Caco-2 (cell line): Measurements from ENCODE around the gene TMEM200A. TPM values are rescaled to one million over a fixed set of nuclear protein-coding genes. Genes with fewer than 3 reads are reported as not detected.

Experiments used
- BruUV-seq: library from RNA; stranded (reverse); fragments of 400-500 nt; replicated peaks from 2 replicates; lab custom pipeline; 2021; lab: Mats Ljungman, UMichigan
- CTCF ChIA-PET: fragments of 300-600 bp; sonication (Branson Sonifier 250); formaldehyde crosslinking; loops from one replicate; lab custom pipeline; 2022; ENCODE audit warnings: antibody characterized with exemption; lab: Charles Lee
- POLR2A ChIA-PET: fragments of 300-600 bp; sonication (Branson Sonifier 250); formaldehyde crosslinking; loops from one replicate; lab custom pipeline; 2022; ENCODE audit warnings: antibody characterized with exemption; lab: Charles Lee
- DNase-seq, 2 experiments: peaks; one replicate each; pipeline versions ENCODE4 v3.0.0 to v3.0.0-alpha.2; 2020 to 2022
- H3K27me3 ChIP-seq: replicated peaks from 2 replicates; pipeline ENCODE4 v1.6.0; 2011; ENCODE audit warnings: low read length; ENCODE audit not compliant: control insufficient read depth, insufficient read depth
- H3K36me3 ChIP-seq: 2 replicates; pipeline ENCODE4 v1.5.1; 2011; ENCODE audit warnings: low read length; ENCODE audit not compliant: control insufficient read depth, insufficient read depth
- H3K4me1 ChIP-seq: fragments of 250-450 bp; sonication (Bioruptor Pico); 2 replicates; pipeline ENCODE4 v1.5.1; 2020; ENCODE audit warnings: mild to moderate bottlenecking
- H3K4me3 ChIP-seq: 2 replicates; pipeline ENCODE4 v1.5.1; 2011; ENCODE audit warnings: low read depth, mild to moderate bottlenecking, control low read depth, low read length
- H3K9me3 ChIP-seq: fragments of 250-450 bp; sonication (Bioruptor Pico); 2 replicates; pipeline ENCODE4 v1.5.1; 2020; ENCODE audit warnings: mild to moderate bottlenecking, moderate library complexity
- H3K27ac Mint-ChIP-seq: one replicate; pipeline ENCODE4 v1.8.0; 2022; ENCODE audit warnings: mixed read lengths; ENCODE audit not compliant: unreplicated experiment
- H3K27me3 Mint-ChIP-seq: one replicate; pipeline ENCODE4 v1.8.0; 2022; ENCODE audit warnings: mixed read lengths; ENCODE audit not compliant: insufficient read depth, unreplicated experiment
- H3K36me3 Mint-ChIP-seq: one replicate; pipeline ENCODE4 v1.8.0; 2022; ENCODE audit warnings: mild to moderate bottlenecking, mixed read lengths; ENCODE audit not compliant: insufficient read depth, unreplicated experiment
- H3K4me1 Mint-ChIP-seq: one replicate; pipeline ENCODE4 v1.8.0; 2022; ENCODE audit warnings: low read depth, mixed read lengths; ENCODE audit not compliant: unreplicated experiment
- H3K4me3 Mint-ChIP-seq: one replicate; pipeline ENCODE4 v1.8.0; 2022; ENCODE audit warnings: mild to moderate bottlenecking, moderate library complexity, mixed read lengths; ENCODE audit not compliant: unreplicated experiment
- H3K9me3 Mint-ChIP-seq: one replicate; pipeline ENCODE4 v1.8.0; 2022; ENCODE audit warnings: mixed read lengths; ENCODE audit not compliant: unreplicated experiment
- intact Hi-C: fragments of 100-400 bp; cut with micrococcal nuclease; formaldehyde crosslinking; loops from one replicate; pipeline ENCODE4 v1.10.0; 2022; ENCODE audit not compliant: unreplicated experiment
- total RNA-seq: library from RNA; stranded (reverse); gene quantifications from 2 replicates; pipeline ENCODE4 v1.2.3, GENCODE V29; 2022
- TF ChIP-seq, protein P1 (sequence below), 2 experiments: fragments of 200-600 bp in 1 of 2; IDR thresholded peaks; 1 replicate in 1 of 2; 2 replicates in 1 of 2; pipeline versions ENCODE4 v1.5.1 to v1.8.0; 2011 to 2022; ENCODE audit warnings: antibody characterized with exemption in 1 of 2, control low read depth in 1 of 2, inconsistent platforms in 1 of 2, low read depth in 1 of 2, low read length in 1 of 2, mild to moderate bottlenecking in 1 of 2, moderate library complexity in 1 of 2; ENCODE audit not compliant: insufficient read depth in 1 of 2, severe bottlenecking in 1 of 2, unreplicated experiment in 1 of 2

TMEM200A gene
- total RNA-seq, 1 experiment from 2014 or later, result 16.3 TPM

DNA sequence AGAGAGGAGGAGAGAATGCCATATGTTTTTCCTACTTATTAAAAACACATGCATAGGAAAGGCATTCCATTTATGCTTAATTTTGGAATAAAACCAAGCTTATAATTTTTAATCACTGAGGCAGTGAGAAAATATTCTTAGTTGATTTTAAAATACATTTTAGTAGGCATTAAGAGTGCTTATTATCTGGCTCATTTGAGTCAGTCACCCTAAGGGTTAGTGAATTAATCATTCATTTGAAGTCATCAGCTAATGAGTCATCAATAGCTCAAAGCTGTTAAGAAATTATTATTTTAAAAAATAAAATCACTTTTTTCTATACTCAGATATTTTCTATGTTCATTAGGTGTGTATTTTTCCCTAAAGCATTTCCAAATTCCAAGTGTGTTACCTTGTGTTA is 81.6 kb downstream of the TMEM200A start:
- H3K36me3 ChIP-seq, result no peaks in the 10 kb centered on the region
- BruUV-seq, result no TSS peak
- H3K4me1 ChIP-seq, result no peaks in the 10 kb centered on the region
- Mint-ChIP-seq H3K4me1 (no peaks in the 10 kb centered on the region), H3K4me3 (no peak overlapping the region), H3K27me3 (no peaks in the 10 kb centered on the region), H3K36me3 (no peaks in the 10 kb centered on the region), H3K9me3 (no peaks in the 10 kb centered on the region), H3K27ac (no peak overlapping the region)
- DNase-seq, result no peak
- TF ChIP-seq, protein P1, sequence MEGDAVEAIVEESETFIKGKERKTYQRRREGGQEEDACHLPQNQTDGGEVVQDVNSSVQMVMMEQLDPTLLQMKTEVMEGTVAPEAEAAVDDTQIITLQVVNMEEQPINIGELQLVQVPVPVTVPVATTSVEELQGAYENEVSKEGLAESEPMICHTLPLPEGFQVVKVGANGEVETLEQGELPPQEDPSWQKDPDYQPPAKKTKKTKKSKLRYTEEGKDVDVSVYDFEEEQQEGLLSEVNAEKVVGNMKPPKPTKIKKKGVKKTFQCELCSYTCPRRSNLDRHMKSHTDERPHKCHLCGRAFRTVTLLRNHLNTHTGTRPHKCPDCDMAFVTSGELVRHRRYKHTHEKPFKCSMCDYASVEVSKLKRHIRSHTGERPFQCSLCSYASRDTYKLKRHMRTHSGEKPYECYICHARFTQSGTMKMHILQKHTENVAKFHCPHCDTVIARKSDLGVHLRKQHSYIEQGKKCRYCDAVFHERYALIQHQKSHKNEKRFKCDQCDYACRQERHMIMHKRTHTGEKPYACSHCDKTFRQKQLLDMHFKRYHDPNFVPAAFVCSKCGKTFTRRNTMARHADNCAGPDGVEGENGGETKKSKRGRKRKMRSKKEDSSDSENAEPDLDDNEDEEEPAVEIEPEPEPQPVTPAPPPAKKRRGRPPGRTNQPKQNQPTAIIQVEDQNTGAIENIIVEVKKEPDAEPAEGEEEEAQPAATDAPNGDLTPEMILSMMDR (IDR thresholded peaks at IDR 0.05; ENCODE audit: insufficient read depth in 1 of 2, low read depth in 1 of 2, low read length in 1 of 2, severe bottlenecking in 1 of 2, unreplicated experiment in 1 of 2), result no peak
- H3K27me3 ChIP-seq, result no peaks in the 10 kb centered on the region
- ChIA-PET CTCF (no interaction called here), POLR2A (no interaction called here)
- H3K4me3 ChIP-seq, result no peak overlapping the region
- H3K9me3 ChIP-seq, result no peaks in the 10 kb centered on the region
- intact Hi-C loops, result no loop called here

DNA sequence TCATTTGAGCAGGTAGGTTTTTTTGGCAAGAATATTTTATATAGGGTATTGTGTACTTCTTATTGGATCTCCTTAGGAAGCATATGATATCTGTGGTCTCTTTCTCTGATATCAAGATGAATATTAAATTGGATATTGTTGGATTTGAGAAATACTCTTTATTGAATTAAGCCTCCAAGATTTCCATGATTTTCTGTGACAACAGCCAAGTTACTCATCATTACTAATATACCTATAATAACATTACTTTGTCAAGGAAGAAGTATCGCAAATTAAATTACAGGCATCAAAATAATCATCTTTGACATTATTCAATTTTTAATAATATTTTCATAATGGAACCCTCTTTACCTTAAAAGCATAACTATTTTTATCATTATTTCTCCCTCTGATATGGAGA is 86.5 kb downstream of the TMEM200A start:
- H3K4me3 ChIP-seq, result no peak overlapping the region
- intact Hi-C loops, result no loop called here
- Mint-ChIP-seq H3K27ac (no peak overlapping the region), H3K27me3 (no peaks in the 10 kb centered on the region), H3K36me3 (no peaks in the 10 kb centered on the region), H3K4me3 (no peak overlapping the region), H3K4me1 (no peaks in the 10 kb centered on the region), H3K9me3 (no peaks in the 10 kb centered on the region)
- no peaks in the 10 kb centered on the region for H3K4me1 ChIP-seq
- no peaks in the 10 kb centered on the region for H3K27me3 ChIP-seq
- TF ChIP-seq, protein P1 (IDR thresholded peaks at IDR 0.05; ENCODE audit: insufficient read depth in 1 of 2, low read depth in 1 of 2, low read length in 1 of 2, severe bottlenecking in 1 of 2, unreplicated experiment in 1 of 2), result no peak
- no peaks in the 10 kb centered on the region for H3K9me3 ChIP-seq
- no peaks in the 10 kb centered on the region for H3K36me3 ChIP-seq
- ChIA-PET POLR2A (no interaction called here), CTCF (no interaction called here)
- BruUV-seq, result no TSS peak
- DNase-seq, result no peak

DNA sequence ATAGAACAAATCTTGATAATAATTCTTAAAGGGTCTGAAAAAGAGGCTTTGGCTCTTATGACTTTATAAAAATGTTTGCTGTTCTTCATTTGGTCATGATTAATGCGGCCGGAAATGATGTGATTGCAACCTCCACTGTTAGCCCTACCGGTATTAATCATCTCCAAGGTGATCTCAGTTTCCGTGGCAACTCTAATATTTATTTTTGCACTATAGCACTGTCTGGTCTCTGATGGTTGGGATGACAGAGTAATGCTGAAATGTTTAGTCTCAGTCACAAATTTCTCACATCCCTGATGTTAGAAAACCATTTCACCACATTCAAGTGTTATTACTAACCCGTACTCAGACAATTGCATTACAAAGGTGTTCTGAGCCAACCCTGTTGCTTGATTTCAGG is 87.4 kb downstream of the TMEM200A start:
- BruUV-seq, result no TSS peak
- Histone ChIP-seq H3K9me3 (no peaks in the 10 kb centered on the region), H3K27me3 (no peaks in the 10 kb centered on the region), H3K4me1 (no peaks in the 10 kb centered on the region), H3K36me3 (no peaks in the 10 kb centered on the region), H3K4me3 (no peak overlapping the region)
- no peaks in the 10 kb centered on the region for H3K4me1 Mint-ChIP-seq
- intact Hi-C loops, result no loop called here
- POLR2A ChIA-PET, result no interaction called here
- no peaks in the 10 kb centered on the region for H3K9me3 Mint-ChIP-seq
- DNase-seq, result no peak
- TF ChIP-seq, protein P1 (IDR thresholded peaks at IDR 0.05; ENCODE audit: insufficient read depth in 1 of 2, low read depth in 1 of 2, low read length in 1 of 2, severe bottlenecking in 1 of 2, unreplicated experiment in 1 of 2), result no peak
- H3K36me3 Mint-ChIP-seq, result no peaks in the 10 kb centered on the region
- no peak overlapping the region for H3K27ac Mint-ChIP-seq
- no peaks in the 10 kb centered on the region for H3K27me3 Mint-ChIP-seq
- no peak overlapping the region for H3K4me3 Mint-ChIP-seq
- CTCF ChIA-PET, result no interaction called here
